GM12874 (cell line): ENCODE measurements around the gene RBM34.

Source experiments
- CTCF ChIP-seq: IDR thresholded peaks from 2 replicates; pipeline ENCODE4 v1.5.1; 2011; ENCODE audit warnings: low read depth, mild to moderate bottlenecking, control low read depth, low read length, moderate library complexity; ENCODE audit not compliant: insufficient read depth

RBM34 gene

GRCh38 chr1:235160383-235160956 is 580 bp downstream of the RBM34 start:
- no peak for TF ChIP-seq CTCF

GRCh38 chr1:235158680-235159079 is 2.4 kb downstream of the RBM34 start:
- no peak for TF ChIP-seq CTCF

GRCh38 chr1:235157150-235157549 is 3.9 kb downstream of the RBM34 start:
- no peak for TF ChIP-seq CTCF

- TF ChIP-seq CTCF, result no peak
Observed at GRCh38 chr1:235156740-235157139, 4.3 kb downstream of the RBM34 start.

- TF ChIP-seq CTCF, result no peak
Observed at GRCh38 chr1:235156265-235156664, 4.8 kb downstream of the RBM34 start.

- TF ChIP-seq CTCF, result no peak
Observed at GRCh38 chr1:235152235-235152634, 8.8 kb downstream of the RBM34 start.

- no peak for TF ChIP-seq CTCF
Observed at GRCh38 chr1:235151033-235151432, 10.0 kb downstream of the RBM34 start.

- no peak for TF ChIP-seq CTCF
Observed at GRCh38 chr1:235149824-235150223, 11.2 kb downstream of the RBM34 start.
